ELR (cell line): ENCODE results near the gene NTRK1.

Experiments used
- DNase-seq: peaks from one replicate; pipeline ENCODE4 v3.0.0-alpha.2; 2015; ENCODE audit warnings: low read depth

NTRK1 gene

GRCh38 chr1:156881101-156881500 is 20.4 kb downstream of the NTRK1 start:
- no peak for DNase-seq

- DNase-seq = no peak
Observed at GRCh38 chr1:156881663-156882062, 21.0 kb downstream of the NTRK1 start.

- no peak for DNase-seq
Observed at GRCh38 chr1:156882543-156882942, 21.9 kb downstream of the NTRK1 start.

- DNase-seq = no peak
Observed at GRCh38 chr1:156883919-156884318, 23.3 kb downstream of the NTRK1 start.

- no peak for DNase-seq
Observed at GRCh38 chr1:156884560-156885184, 24.0 kb downstream of the NTRK1 start.

GRCh38 chr1:156885314-156885713 is 24.6 kb downstream of the NTRK1 start:
- no peak for DNase-seq

- DNase-seq = no peak
Observed at GRCh38 chr1:156885880-156886355, 25.3 kb downstream of the NTRK1 start.

- DNase-seq = no peak
Observed at GRCh38 chr1:156886583-156887281, 26.1 kb downstream of the NTRK1 start.

GRCh38 chr1:156887317-156887716 is 26.7 kb downstream of the NTRK1 start:
- no peak for DNase-seq

- DNase-seq = no peak
Observed at GRCh38 chr1:156887734-156888133, 27.1 kb downstream of the NTRK1 start.

GRCh38 chr1:156889802-156890580 is 29.3 kb downstream of the NTRK1 start:
- DNase-seq = peak; percentile 84

- peak; percentile 93 for DNase-seq
Observed at GRCh38 chr1:156892190-156893047, 31.8 kb downstream of the NTRK1 start.

- peak; percentile 54 for DNase-seq
Observed at GRCh38 chr1:156893048-156893953, 32.6 kb downstream of the NTRK1 start, which contains the start of gene PEAR1. Gene PEAR1, plus strand, starts transcription at chr1:156893718. Its CDS starts 10,209 bp downstream, at chr1:156903927.

- peak; percentile 40 for DNase-seq
Observed at GRCh38 chr1:156894001-156894400, 33.3 kb downstream of the NTRK1 start.

- peak; percentile 56 for DNase-seq
Observed at GRCh38 chr1:156894711-156895454, 34.2 kb downstream of the NTRK1 start.

GRCh38 chr1:156895455-156895812 is 34.8 kb downstream of the NTRK1 start:
- peak; percentile 88 for DNase-seq

- DNase-seq = no peak
Observed at GRCh38 chr1:156895927-156896326, 35.3 kb downstream of the NTRK1 start.

- DNase-seq = peak; percentile 99
Observed at GRCh38 chr1:156896490-156897033, 35.9 kb downstream of the NTRK1 start.

GRCh38 chr1:156897078-156897825 is 36.6 kb downstream of the NTRK1 start:
- peak; percentile 92 for DNase-seq
